Measurements from ENCODE around the gene DCLK2.

The DCLK2 gene

GRCh38 chr4:150230561-150230960, 152.3 kb downstream of the DCLK2 start:
- H3K27ac ChIP-seq (ENCODE audit: low read length), result no peak overlapping the region
- H3K27me3 ChIP-seq (ENCODE audit: low read depth, low read length), result no peaks in the 10 kb centered on the region
- H3K9me3 ChIP-seq (ENCODE audit: control insufficient read depth in 1 of 2, low read length in 2 of 2), result no peaks in the 10 kb centered on the region
- no peak overlapping the region for H3K4me3 ChIP-seq (ENCODE audit: low read depth in 1 of 2, low read length in 2 of 2)
- peaks cover 4 to 17% of the 10 kb centered on the region in 2 donors for H3K4me1 ChIP-seq (ENCODE audit: control insufficient read depth in 1 of 2, insufficient read depth in 2 of 2, low read length in 2 of 2)
- H3K36me3 ChIP-seq (ENCODE audit: control insufficient read depth in 1 of 2, insufficient read depth in 2 of 2, low read length in 2 of 2), result peaks cover 6 to 16% of the 10 kb centered on the region in 2 donors

DNA sequence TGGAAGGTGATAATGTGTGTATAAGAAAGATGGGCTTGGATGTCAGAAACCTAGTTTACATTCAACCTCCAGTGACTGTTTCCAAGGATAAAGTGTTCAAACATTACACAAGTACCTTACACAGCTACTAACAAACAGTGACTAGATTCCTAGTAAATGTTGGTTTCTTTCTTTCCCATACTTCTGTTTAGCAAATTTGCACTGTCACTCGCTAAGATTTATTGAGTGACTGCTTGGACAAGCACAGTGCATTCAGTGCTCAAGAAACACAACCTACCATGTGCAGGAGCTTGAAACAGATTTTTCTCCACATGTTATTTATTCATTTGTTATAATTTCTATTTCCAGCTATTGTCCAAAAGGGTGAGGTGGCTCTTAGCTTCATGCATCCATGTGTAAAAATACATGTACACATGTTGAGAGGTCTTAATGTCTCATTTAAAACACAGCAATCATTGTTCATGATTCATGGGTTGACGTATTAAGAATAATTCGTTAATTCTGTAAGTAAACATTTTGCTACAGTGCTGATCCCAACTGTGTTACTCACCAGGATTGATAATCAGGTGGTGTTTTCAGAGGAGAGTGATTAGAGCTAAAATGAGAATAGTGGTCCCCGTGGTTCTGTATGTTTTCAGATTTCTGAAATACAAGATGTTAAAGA, 153.0 kb downstream of the DCLK2 start:
- Histone ChIP-seq H3K27me3 (ENCODE audit: low read depth, low read length) (no peaks in the 10 kb centered on the region), H3K4me1 (ENCODE audit: control insufficient read depth in 1 of 2, insufficient read depth in 2 of 2, low read length in 2 of 2) (peaks cover 6 to 23% of the 10 kb centered on the region in 2 donors), H3K4me3 (ENCODE audit: low read depth in 1 of 2, low read length in 2 of 2) (no peak overlapping the region), H3K27ac (ENCODE audit: low read length) (peak overlapping the region; percentile 0), H3K9me3 (ENCODE audit: control insufficient read depth in 1 of 2, low read length in 2 of 2) (no peaks in the 10 kb centered on the region), H3K36me3 (ENCODE audit: control insufficient read depth in 1 of 2, insufficient read depth in 2 of 2, low read length in 2 of 2) (peaks cover 6 to 16% of the 10 kb centered on the region in 2 donors)

- H3K9me3 ChIP-seq (ENCODE audit: control insufficient read depth in 1 of 2, low read length in 2 of 2), result no peaks in the 10 kb centered on the region
- no peak overlapping the region for H3K27ac ChIP-seq (ENCODE audit: low read length)
- H3K36me3 ChIP-seq (ENCODE audit: control insufficient read depth in 1 of 2, insufficient read depth in 2 of 2, low read length in 2 of 2), result peaks cover 6 to 16% of the 10 kb centered on the region in 2 donors
- H3K4me1 ChIP-seq (ENCODE audit: control insufficient read depth in 1 of 2, insufficient read depth in 2 of 2, low read length in 2 of 2), result peaks cover 12 to 28% of the 10 kb centered on the region in 2 donors
- H3K27me3 ChIP-seq (ENCODE audit: low read depth, low read length), result no peaks in the 10 kb centered on the region
- H3K4me3 ChIP-seq (ENCODE audit: low read depth in 1 of 2, low read length in 2 of 2), result no peak overlapping the region
Observed at GRCh38 chr4:150232029-150232428, 153.8 kb downstream of the DCLK2 start.

DNA sequence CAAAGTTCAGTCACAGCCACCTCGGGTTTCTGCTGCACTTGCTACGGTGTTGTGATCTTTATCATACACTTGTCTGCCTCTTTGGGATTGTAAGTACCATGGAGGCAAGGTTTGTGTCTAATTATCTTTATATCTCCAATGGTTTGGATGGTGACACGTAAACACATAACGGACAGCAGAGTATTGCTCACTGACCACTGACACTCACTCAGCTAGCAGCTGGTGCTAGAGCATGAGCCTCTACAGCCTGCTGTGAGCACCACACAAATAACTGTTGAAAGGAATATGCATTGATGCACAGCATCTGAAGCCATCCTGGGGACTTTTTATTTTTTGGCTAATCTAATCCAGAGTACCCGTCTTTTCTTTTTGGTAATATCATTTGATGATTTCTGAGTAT, 156.0 kb downstream of the DCLK2 start:
- H3K4me3 ChIP-seq (ENCODE audit: low read depth in 1 of 2, low read length in 2 of 2), result no peak overlapping the region
- no peaks in the 10 kb centered on the region for H3K27me3 ChIP-seq (ENCODE audit: low read depth, low read length)
- H3K4me1 ChIP-seq (ENCODE audit: control insufficient read depth in 1 of 2, insufficient read depth in 2 of 2, low read length in 2 of 2), result peaks cover 12 to 20% of the 10 kb centered on the region in 2 donors
- no peaks in the 10 kb centered on the region for H3K9me3 ChIP-seq (ENCODE audit: control insufficient read depth in 1 of 2, low read length in 2 of 2)
- H3K36me3 ChIP-seq (ENCODE audit: control insufficient read depth in 1 of 2, insufficient read depth in 2 of 2, low read length in 2 of 2), result peaks cover 6 to 16% of the 10 kb centered on the region in 2 donors
- no peak overlapping the region for H3K27ac ChIP-seq (ENCODE audit: low read length)

GRCh38 chr4:150235317-150235716, 157.1 kb downstream of the DCLK2 start:
- Histone ChIP-seq H3K4me1 (ENCODE audit: control insufficient read depth in 1 of 2, insufficient read depth in 2 of 2, low read length in 2 of 2) (peaks cover 10 to 17% of the 10 kb centered on the region in 2 donors), H3K4me3 (ENCODE audit: low read depth in 1 of 2, low read length in 2 of 2) (no peak overlapping the region), H3K27me3 (ENCODE audit: low read depth, low read length) (no peaks in the 10 kb centered on the region), H3K27ac (ENCODE audit: low read length) (peak overlapping the region; percentile 79), H3K9me3 (ENCODE audit: control insufficient read depth in 1 of 2, low read length in 2 of 2) (no peaks in the 10 kb centered on the region), H3K36me3 (ENCODE audit: control insufficient read depth in 1 of 2, insufficient read depth in 2 of 2, low read length in 2 of 2) (peaks cover 6 to 16% of the 10 kb centered on the region in 2 donors)

DNA sequence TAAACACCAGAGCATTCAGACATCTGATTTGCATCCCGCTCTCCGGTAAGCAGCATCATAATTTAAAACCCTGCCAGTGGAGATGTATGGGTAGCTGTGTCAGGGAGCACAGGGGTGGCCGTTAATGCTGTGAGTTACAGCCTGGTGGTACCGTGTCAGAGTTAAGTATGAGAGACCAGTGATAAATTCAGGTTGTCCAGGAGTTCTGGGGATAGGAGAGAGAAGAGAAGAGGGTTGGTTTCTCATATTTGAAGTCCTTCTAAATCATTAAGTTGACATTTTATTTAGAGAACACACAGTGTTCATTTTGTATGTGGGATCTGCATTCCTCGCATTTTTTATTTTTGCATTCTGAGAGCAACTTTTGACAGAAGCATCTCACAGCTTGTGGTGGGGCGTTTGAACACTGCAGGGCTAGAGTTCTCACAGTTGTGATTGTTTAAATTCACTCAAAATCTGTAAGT, 157.6 kb downstream of the DCLK2 start:
- H3K4me1 ChIP-seq (ENCODE audit: control insufficient read depth in 1 of 2, insufficient read depth in 2 of 2, low read length in 2 of 2), result peaks cover 8 to 17% of the 10 kb centered on the region in 2 donors
- H3K36me3 ChIP-seq (ENCODE audit: control insufficient read depth in 1 of 2, insufficient read depth in 2 of 2, low read length in 2 of 2), result peaks cover 6 to 16% of the 10 kb centered on the region in 2 donors
- H3K27me3 ChIP-seq (ENCODE audit: low read depth, low read length), result no peaks in the 10 kb centered on the region
- no peak overlapping the region for H3K4me3 ChIP-seq (ENCODE audit: low read depth in 1 of 2, low read length in 2 of 2)
- no peaks in the 10 kb centered on the region for H3K9me3 ChIP-seq (ENCODE audit: control insufficient read depth in 1 of 2, low read length in 2 of 2)
- H3K27ac ChIP-seq (ENCODE audit: low read length), result peak overlapping the region; percentile 79

DNA sequence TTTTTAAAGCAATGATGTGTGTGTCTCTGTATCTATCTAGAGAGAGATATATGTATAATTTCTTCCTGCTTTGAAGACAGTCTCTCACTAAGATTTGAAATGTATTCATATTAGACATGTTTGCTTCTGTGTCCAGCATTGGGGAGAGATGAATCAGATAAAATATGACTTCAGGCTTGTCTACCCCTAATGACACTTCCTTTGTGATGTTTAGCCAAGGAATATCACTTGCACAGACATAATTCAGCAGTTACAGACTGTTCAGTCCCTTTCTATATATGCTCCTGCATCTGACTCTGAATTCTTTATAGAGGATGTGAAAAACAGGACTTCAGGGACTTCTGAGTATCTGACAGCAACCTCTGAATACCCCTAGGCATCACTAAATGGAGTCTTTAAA, 158.4 kb downstream of the DCLK2 start:
- H3K27me3 ChIP-seq (ENCODE audit: low read depth, low read length), result no peaks in the 10 kb centered on the region
- H3K27ac ChIP-seq (ENCODE audit: low read length), result peak overlapping the region; percentile 79
- no peaks in the 10 kb centered on the region for H3K9me3 ChIP-seq (ENCODE audit: control insufficient read depth in 1 of 2, low read length in 2 of 2)
- no peak overlapping the region for H3K4me3 ChIP-seq (ENCODE audit: low read depth in 1 of 2, low read length in 2 of 2)
- peaks cover 8 to 17% of the 10 kb centered on the region in 2 donors for H3K4me1 ChIP-seq (ENCODE audit: control insufficient read depth in 1 of 2, insufficient read depth in 2 of 2, low read length in 2 of 2)
- H3K36me3 ChIP-seq (ENCODE audit: control insufficient read depth in 1 of 2, insufficient read depth in 2 of 2, low read length in 2 of 2), result peaks cover 6 to 16% of the 10 kb centered on the region in 2 donors

- H3K4me1 ChIP-seq (ENCODE audit: control insufficient read depth in 1 of 2, insufficient read depth in 2 of 2, low read length in 2 of 2), result peaks cover 8 to 11% of the 10 kb centered on the region in 2 donors
- peaks cover 6 to 16% of the 10 kb centered on the region in 2 donors for H3K36me3 ChIP-seq (ENCODE audit: control insufficient read depth in 1 of 2, insufficient read depth in 2 of 2, low read length in 2 of 2)
- no peaks in the 10 kb centered on the region for H3K27me3 ChIP-seq (ENCODE audit: low read depth, low read length)
- H3K4me3 ChIP-seq (ENCODE audit: low read depth in 1 of 2, low read length in 2 of 2), result no peak overlapping the region
- no peaks in the 10 kb centered on the region for H3K9me3 ChIP-seq (ENCODE audit: control insufficient read depth in 1 of 2, low read length in 2 of 2)
- H3K27ac ChIP-seq (ENCODE audit: low read length), result peak overlapping the region; percentile 79
Observed at GRCh38 chr4:150237110-150237872, 159.0 kb downstream of the DCLK2 start.

GRCh38 chr4:150238591-150238990, 160.3 kb downstream of the DCLK2 start:
- Histone ChIP-seq H3K4me1 (ENCODE audit: control insufficient read depth in 1 of 2, insufficient read depth in 2 of 2, low read length in 2 of 2) (peaks cover 8 to 11% of the 10 kb centered on the region in 2 donors), H3K27me3 (ENCODE audit: low read depth, low read length) (no peaks in the 10 kb centered on the region), H3K4me3 (ENCODE audit: low read depth in 1 of 2, low read length in 2 of 2) (no peak overlapping the region), H3K27ac (ENCODE audit: low read length) (no peak overlapping the region), H3K36me3 (ENCODE audit: control insufficient read depth in 1 of 2, insufficient read depth in 2 of 2, low read length in 2 of 2) (peaks cover 4% of the 10 kb centered on the region in 2 donors), H3K9me3 (ENCODE audit: control insufficient read depth in 1 of 2, low read length in 2 of 2) (no peaks in the 10 kb centered on the region)

GRCh38 chr4:150240011-150240410, 161.8 kb downstream of the DCLK2 start:
- H3K36me3 ChIP-seq (ENCODE audit: control insufficient read depth in 1 of 2, insufficient read depth in 2 of 2, low read length in 2 of 2), result no peaks in the 10 kb centered on the region
- no peaks in the 10 kb centered on the region for H3K9me3 ChIP-seq (ENCODE audit: control insufficient read depth in 1 of 2, low read length in 2 of 2)
- peaks cover 8 to 16% of the 10 kb centered on the region in 2 donors for H3K4me1 ChIP-seq (ENCODE audit: control insufficient read depth in 1 of 2, insufficient read depth in 2 of 2, low read length in 2 of 2)
- H3K4me3 ChIP-seq (ENCODE audit: low read depth in 1 of 2, low read length in 2 of 2), result no peak overlapping the region
- no peak overlapping the region for H3K27ac ChIP-seq (ENCODE audit: low read length)
- H3K27me3 ChIP-seq (ENCODE audit: low read depth, low read length), result no peaks in the 10 kb centered on the region

DNA sequence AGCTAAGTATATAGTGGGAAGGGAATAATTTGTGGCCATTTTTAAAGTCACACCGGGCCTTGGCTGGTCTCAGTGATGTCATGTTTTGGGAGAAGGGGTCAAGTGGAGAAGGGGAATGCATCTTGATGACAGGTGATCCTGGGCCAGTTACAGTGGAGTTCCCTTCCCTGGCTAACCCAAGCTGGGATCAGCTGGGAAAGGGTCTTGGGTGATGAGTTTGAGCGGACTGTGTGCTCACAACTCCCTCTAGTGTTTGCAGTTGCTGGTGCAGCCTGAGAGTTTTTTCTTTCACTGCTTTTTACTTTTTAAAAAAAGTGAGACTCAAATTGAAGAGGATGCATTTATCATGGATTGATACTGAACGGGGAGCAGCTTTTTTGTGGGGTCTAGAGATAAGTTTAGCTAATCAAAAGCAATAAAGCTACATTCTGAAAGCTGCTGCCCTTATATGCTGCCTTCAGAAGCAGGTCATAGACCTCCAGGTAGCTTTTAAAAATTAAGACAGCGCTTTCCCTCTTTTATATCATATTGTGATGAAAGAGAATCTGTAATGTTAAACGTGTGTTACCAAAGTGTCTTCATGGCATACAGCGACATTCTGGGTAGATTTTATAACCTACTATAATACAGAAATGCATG, 164.7 kb downstream of the DCLK2 start:
- Histone ChIP-seq H3K4me1 (ENCODE audit: control insufficient read depth in 1 of 2, insufficient read depth in 2 of 2, low read length in 2 of 2) (peaks cover 0 to 5% of the 10 kb centered on the region in 2 donors), H3K27me3 (ENCODE audit: low read depth, low read length) (no peaks in the 10 kb centered on the region), H3K9me3 (ENCODE audit: control insufficient read depth in 1 of 2, low read length in 2 of 2) (no peaks in the 10 kb centered on the region), H3K36me3 (ENCODE audit: control insufficient read depth in 1 of 2, insufficient read depth in 2 of 2, low read length in 2 of 2) (peaks cover 0 to 6% of the 10 kb centered on the region in 2 donors), H3K4me3 (ENCODE audit: low read depth in 1 of 2, low read length in 2 of 2) (no peak overlapping the region), H3K27ac (ENCODE audit: low read length) (no peak overlapping the region)
